K562 (cell line): ENCODE data around the gene SNPH. TPM values are rescaled to one million over a fixed set of nuclear protein-coding genes. Genes with fewer than 3 reads are reported as not detected.

Source experiments
- BRD4 ChIP-seq: fragments of 200-600 bp; sonication (generic); IDR thresholded peaks from 2 replicates; pipeline ENCODE4 v1.6.1; 2017; ENCODE audit warnings: inconsistent platforms
- ELF1 ChIP-seq: fragments of 200-800 bp; sonication (Bioruptor generic); IDR thresholded peaks from 2 replicates; pipeline ENCODE4 v1.6.1; 2016; ENCODE audit warnings: missing genetic modification characterization, missing compliant biosample characterization
- RAD21 ChIP-seq, 2 experiments: fragments of 250-450 bp in 1 of 2; fragments of 450-650 bp in 1 of 2; sonication (Bioruptor Pico) in 1 of 2; formaldehyde crosslinking in 1 of 2; IDR thresholded peaks in 1 of 2; conservative IDR thresholded peaks in 1 of 2; 2 replicates each; pipeline versions ENCODE4 v1.4.0 to v1.8.0; 2020 to 2022; ENCODE audit warnings: mild to moderate bottlenecking in 2 of 2, moderate library complexity in 1 of 2
- STAG1 ChIP-seq: sonication (generic); formaldehyde crosslinking; IDR thresholded peaks from 2 replicates; pipeline ENCODE4 v1.5.0; 2020; ENCODE audit warnings: missing genetic modification reagents, borderline replicate concordance
- polyA plus RNA-seq, 8 experiments: library from polyadenylated mRNA; depleted of rRNA in 4 of 8; stranded (reverse) in 5 of 8; unstranded in 3 of 8; fragments of >200 nt; fragmentation: Nextera tagmentation in 2 of 8; fragmentation: Illumina TruSeq in 1 of 8; extraction: Ambion mirVana in 2 of 8; extraction: Trizol in 1 of 8; gene quantifications; 2 replicates each; pipeline versions ENCODE4 v1.2.1 to v1.2.3, GENCODE V29; 2011 to 2014; ENCODE audit warnings: inconsistent platforms in 1 of 8, missing spikeins in 1 of 8
- total RNA-seq, 7 experiments: library from RNA; depleted of rRNA in 6 of 7; stranded (reverse); fragments of >200 nt in 6 of 7; fragmentation: Illumina TruSeq in 2 of 7; extraction: Trizol in 2 of 7; gene quantifications; 2 replicates each; pipeline versions ENCODE4 v1.2.1 to v1.2.3, GENCODE V29; 2011 to 2021; ENCODE audit warnings: low replicate concordance in 1 of 7
- TF ChIP-seq, protein P1 (sequence below): fragments of 450-650 bp; formaldehyde crosslinking; IDR thresholded peaks from 2 replicates; pipeline ENCODE4 v1.4.0; 2020; ENCODE audit warnings: mild to moderate bottlenecking, moderate library complexity
- TF ChIP-seq, protein P2 (sequence below): IDR thresholded peaks from 2 replicates; pipeline ENCODE4 v1.6.1; 2011; ENCODE audit warnings: borderline replicate concordance, low read depth, mild to moderate bottlenecking, moderate library complexity, low read length; ENCODE audit not compliant: insufficient read depth, poor library complexity, severe bottlenecking
- TF ChIP-seq, protein P3 (sequence below): sonication (generic); formaldehyde crosslinking; IDR thresholded peaks from 2 replicates; pipeline ENCODE4 v1.8.1; 2023; ENCODE audit warnings: mild to moderate bottlenecking, missing genetic modification reagents
- TF ChIP-seq, protein P4 (sequence below): fragments of 200-800 bp; sonication (Bioruptor generic); IDR thresholded peaks from 2 replicates; pipeline ENCODE4 v1.6.1; 2017; ENCODE audit warnings: missing genetic modification characterization, missing compliant biosample characterization

SNPH gene
- total and polyA plus RNA-seq, 9 of the 15 experiments (the other 6 are each of a cell fraction or from before 2014, with no cell fraction given), result 0.03 to 4.2 (median 1.4) TPM

DNA sequence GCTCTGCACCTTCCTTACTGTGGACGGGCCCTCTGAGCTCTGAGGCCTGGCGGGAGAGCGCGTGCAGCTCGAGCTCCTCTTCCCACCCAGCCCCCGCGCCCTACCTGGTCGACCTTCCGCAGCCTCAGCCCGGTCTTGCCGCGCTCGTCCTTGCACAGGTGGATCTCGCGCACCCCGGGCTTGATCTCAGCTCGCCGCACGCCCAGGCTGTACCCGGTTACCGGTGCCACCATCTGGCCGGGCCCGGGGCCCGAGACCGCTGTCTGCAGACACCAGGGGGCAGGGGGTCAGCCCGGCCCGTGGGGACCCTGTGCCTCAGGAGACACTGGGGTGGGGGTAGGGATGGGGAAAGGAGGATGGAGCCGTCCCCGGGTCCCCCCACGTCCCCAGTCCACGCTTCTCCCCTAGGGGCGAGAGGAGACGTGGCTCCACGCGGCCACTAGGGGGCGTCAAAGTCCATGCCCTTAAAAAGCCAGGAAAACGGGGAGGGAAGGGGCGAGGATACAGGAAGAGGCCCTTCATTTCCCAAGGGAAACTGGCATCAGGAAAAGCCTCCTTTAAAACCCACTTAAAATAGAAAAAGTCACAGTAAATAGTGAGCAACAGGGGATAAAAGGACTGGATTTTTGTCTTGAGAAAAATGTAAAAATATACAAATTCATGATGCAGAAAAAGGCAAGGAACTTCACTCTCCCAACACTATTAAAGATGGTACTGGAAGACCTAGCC is 47.3 kb downstream of the SNPH start (continued):
- TF ChIP-seq, protein P1, sequence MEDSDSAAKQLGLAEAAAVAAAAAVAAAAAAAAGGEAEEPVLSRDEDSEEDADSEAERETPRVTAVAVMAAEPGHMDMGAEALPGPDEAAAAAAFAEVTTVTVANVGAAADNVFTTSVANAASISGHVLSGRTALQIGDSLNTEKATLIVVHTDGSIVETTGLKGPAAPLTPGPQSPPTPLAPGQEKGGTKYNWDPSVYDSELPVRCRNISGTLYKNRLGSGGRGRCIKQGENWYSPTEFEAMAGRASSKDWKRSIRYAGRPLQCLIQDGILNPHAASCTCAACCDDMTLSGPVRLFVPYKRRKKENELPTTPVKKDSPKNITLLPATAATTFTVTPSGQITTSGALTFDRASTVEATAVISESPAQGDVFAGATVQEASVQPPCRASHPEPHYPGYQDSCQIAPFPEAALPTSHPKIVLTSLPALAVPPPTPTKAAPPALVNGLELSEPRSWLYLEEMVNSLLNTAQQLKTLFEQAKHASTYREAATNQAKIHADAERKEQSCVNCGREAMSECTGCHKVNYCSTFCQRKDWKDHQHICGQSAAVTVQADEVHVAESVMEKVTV (CRISPR knock-in tag), result 0 out of 2 replicates have a peak, but pooled peaks have one; percentile 41
- TF ChIP-seq, protein P2, sequence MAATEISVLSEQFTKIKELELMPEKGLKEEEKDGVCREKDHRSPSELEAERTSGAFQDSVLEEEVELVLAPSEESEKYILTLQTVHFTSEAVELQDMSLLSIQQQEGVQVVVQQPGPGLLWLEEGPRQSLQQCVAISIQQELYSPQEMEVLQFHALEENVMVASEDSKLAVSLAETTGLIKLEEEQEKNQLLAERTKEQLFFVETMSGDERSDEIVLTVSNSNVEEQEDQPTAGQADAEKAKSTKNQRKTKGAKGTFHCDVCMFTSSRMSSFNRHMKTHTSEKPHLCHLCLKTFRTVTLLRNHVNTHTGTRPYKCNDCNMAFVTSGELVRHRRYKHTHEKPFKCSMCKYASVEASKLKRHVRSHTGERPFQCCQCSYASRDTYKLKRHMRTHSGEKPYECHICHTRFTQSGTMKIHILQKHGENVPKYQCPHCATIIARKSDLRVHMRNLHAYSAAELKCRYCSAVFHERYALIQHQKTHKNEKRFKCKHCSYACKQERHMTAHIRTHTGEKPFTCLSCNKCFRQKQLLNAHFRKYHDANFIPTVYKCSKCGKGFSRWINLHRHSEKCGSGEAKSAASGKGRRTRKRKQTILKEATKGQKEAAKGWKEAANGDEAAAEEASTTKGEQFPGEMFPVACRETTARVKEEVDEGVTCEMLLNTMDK, result peak; percentile 51
- TF ChIP-seq ELF1 (peak; percentile 25; the same call in 1 of the 2 replicates), STAG1 (CRISPR knock-in tag) (peak; percentile 52; the same call in 1 of the 2 replicates), BRD4 (no peak), RAD21 (CRISPR knock-in tag; conservative IDR thresholded peaks at IDR 0.05 in 1 of 2, IDR thresholded peaks at IDR 0.05 in 1 of 2) (peak; percentile 55 to 81)
- TF ChIP-seq, protein P3, sequence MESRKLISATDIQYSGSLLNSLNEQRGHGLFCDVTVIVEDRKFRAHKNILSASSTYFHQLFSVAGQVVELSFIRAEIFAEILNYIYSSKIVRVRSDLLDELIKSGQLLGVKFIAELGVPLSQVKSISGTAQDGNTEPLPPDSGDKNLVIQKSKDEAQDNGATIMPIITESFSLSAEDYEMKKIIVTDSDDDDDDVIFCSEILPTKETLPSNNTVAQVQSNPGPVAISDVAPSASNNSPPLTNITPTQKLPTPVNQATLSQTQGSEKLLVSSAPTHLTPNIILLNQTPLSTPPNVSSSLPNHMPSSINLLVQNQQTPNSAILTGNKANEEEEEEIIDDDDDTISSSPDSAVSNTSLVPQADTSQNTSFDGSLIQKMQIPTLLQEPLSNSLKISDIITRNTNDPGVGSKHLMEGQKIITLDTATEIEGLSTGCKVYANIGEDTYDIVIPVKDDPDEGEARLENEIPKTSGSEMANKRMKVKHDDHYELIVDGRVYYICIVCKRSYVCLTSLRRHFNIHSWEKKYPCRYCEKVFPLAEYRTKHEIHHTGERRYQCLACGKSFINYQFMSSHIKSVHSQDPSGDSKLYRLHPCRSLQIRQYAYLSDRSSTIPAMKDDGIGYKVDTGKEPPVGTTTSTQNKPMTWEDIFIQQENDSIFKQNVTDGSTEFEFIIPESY (CRISPR knock-in tag), result peak; percentile 86
- TF ChIP-seq, protein P4, sequence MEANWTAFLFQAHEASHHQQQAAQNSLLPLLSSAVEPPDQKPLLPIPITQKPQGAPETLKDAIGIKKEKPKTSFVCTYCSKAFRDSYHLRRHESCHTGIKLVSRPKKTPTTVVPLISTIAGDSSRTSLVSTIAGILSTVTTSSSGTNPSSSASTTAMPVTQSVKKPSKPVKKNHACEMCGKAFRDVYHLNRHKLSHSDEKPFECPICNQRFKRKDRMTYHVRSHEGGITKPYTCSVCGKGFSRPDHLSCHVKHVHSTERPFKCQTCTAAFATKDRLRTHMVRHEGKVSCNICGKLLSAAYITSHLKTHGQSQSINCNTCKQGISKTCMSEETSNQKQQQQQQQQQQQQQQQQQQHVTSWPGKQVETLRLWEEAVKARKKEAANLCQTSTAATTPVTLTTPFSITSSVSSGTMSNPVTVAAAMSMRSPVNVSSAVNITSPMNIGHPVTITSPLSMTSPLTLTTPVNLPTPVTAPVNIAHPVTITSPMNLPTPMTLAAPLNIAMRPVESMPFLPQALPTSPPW (CRISPR knock-in tag), result no peak; the same call in 1 of the 2 replicates
- TF ChIP-seq, all 486 proteins: peak for 18
